Mammary epithelial cell (primary cell): ENCODE measurements around the gene GUCY2D.

Experiments used
- CTCF ChIP-seq, 2 donors: IDR thresholded peaks in 1 of 2; conservative IDR thresholded peaks in 1 of 2; 2 replicates each; pipeline ENCODE4 v1.5.1; 2011 to 2012; ENCODE audit warnings: inconsistent platforms in 2 of 2, low read length in 2 of 2, mild to moderate bottlenecking in 2 of 2, control low read depth in 1 of 2, low read depth in 1 of 2; ENCODE audit not compliant: insufficient read depth in 1 of 2; ENCODE audit errors: extremely low read depth in 1 of 2
- EZH2 ChIP-seq: IDR thresholded peaks from 2 replicates; pipeline ENCODE4 v1.6.1; 2012; ENCODE audit warnings: low read length, inconsistent platforms, borderline replicate concordance

GRCh38 chr17:8001976-8002720 lies at the start of gene GUCY2D:
- TF ChIP-seq CTCF (conservative IDR thresholded peaks at IDR 0.05 in 1 of 2, IDR thresholded peaks at IDR 0.05 in 1 of 2; ENCODE audit: extremely low read depth in 1 of 2, insufficient read depth in 1 of 2, low read depth in 1 of 2, low read length in 2 of 2), result no peak
- TF ChIP-seq EZH2, result no peak
